B cell (primary cell): Measurements from ENCODE around the gene APBA2. TPM values are rescaled to one million over a fixed set of nuclear protein-coding genes. Genes with fewer than 3 reads are reported as not detected.
"Not testable (repeated sequence)": the region's sequence is repeated elsewhere in the genome, so short reads cannot be mapped to it uniquely, and the experiment has no call there.

Experiments used
- ATAC-seq: fragments of 200-7000 bp; cut with Tn5 transposase; one replicate; pipeline ENCODE4 v1.10.0; 2021; ENCODE audit warnings: low read depth, mild to moderate bottlenecking, moderate number of reproducible peaks, moderate library complexity
- CTCF ChIA-PET: fragments of 350-600 bp; sonication (Branson Sonifier 250); formaldehyde crosslinking; loops from one replicate; lab custom pipeline; 2021; ENCODE audit warnings: antibody characterized with exemption, inconsistent platforms; lab: Charles Lee
- POLR2A ChIA-PET: fragments of 350-600 bp; sonication (Branson Sonifier 250); formaldehyde crosslinking; loops from one replicate; lab custom pipeline; 2021; ENCODE audit warnings: antibody characterized with exemption; lab: Charles Lee
- DNase-seq: peaks from one replicate; pipeline ENCODE4 v3.0.0; 2013
- H2AFZ ChIP-seq: 2 replicates; pipeline ENCODE4 v1.6.1; 2012; ENCODE audit warnings: mild to moderate bottlenecking, low read depth, low read length; ENCODE audit not compliant: insufficient read depth, poor library complexity, severe bottlenecking
- H3K27ac ChIP-seq, 2 donors: 1 replicate in 1 of 2; 2 replicates in 1 of 2; pipeline ENCODE4 v1.5.1; 2012 to 2013; ENCODE audit warnings: low read length in 2 of 2, mild to moderate bottlenecking in 2 of 2, moderate library complexity in 1 of 2
- H3K27me3 ChIP-seq, 4 experiments: fragments of 200-600 bp in 1 of 4; sonication (generic) in 1 of 4; replicated peaks in 1 of 4; 1 replicate in 2 of 4; 2 replicates in 2 of 4; pipeline versions ENCODE4 v1.6.1 to v1.7.0; 2013 to 2016; ENCODE audit warnings: low read length in 3 of 4, mild to moderate bottlenecking in 2 of 4, mixed read lengths in 1 of 4, moderate library complexity in 1 of 4; ENCODE audit not compliant: insufficient read depth in 4 of 4, control insufficient read depth in 3 of 4; ENCODE audit errors: control extremely low read depth in 1 of 4
- H3K36me3 ChIP-seq, 2 experiments: replicated peaks in 1 of 2; 1 replicate in 1 of 2; 2 replicates in 1 of 2; pipeline versions ENCODE4 v1.6.1 to v1.7.1; 2013; ENCODE audit warnings: low read length in 1 of 2; ENCODE audit not compliant: insufficient read depth in 2 of 2, control insufficient read depth in 1 of 2; ENCODE audit errors: control extremely low read depth in 1 of 2, extremely low read depth in 1 of 2
- H3K4me1 ChIP-seq, 2 donors: fragments of 200-600 bp in 1 of 2; sonication (generic) in 1 of 2; 1 replicate in 1 of 2; 2 replicates in 1 of 2; pipeline versions ENCODE4 v1.5.1 to v1.6.1; 2013 to 2017; ENCODE audit warnings: low read length in 2 of 2; ENCODE audit not compliant: control insufficient read depth in 2 of 2, insufficient read depth in 2 of 2
- H3K4me2 ChIP-seq: replicated peaks from 2 replicates; pipeline ENCODE3; 2012; ENCODE audit warnings: mild to moderate bottlenecking, low read depth, low read length; ENCODE audit not compliant: poor library complexity, severe bottlenecking
- H3K4me3 ChIP-seq, 5 experiments: fragments of 200-600 bp in 1 of 5; sonication (generic) in 1 of 5; 1 replicate in 3 of 5; 2 replicates in 2 of 5; pipeline versions ENCODE4 v1.5.1 to v1.7.0; 2011 to 2016; ENCODE audit warnings: low read length in 4 of 5, mild to moderate bottlenecking in 4 of 5, low read depth in 2 of 5, control low read depth in 1 of 5, moderate library complexity in 1 of 5; ENCODE audit not compliant: insufficient read depth in 1 of 5; ENCODE audit errors: control extremely low read depth in 1 of 5, extremely low read depth in 1 of 5
- H3K79me2 ChIP-seq: fragments of 200-600 bp; sonication (generic); one replicate; pipeline ENCODE4 v1.6.0; 2016; ENCODE audit warnings: low read length; ENCODE audit not compliant: control insufficient read depth, insufficient read depth
- H3K9ac ChIP-seq: fragments of 200-600 bp; sonication (generic); 2 replicates; pipeline ENCODE4 v1.6.1; 2017; ENCODE audit warnings: mild to moderate bottlenecking, low read length, moderate library complexity
- H3K9me3 ChIP-seq, 3 donors: one replicate each; pipeline versions ENCODE4 v1.6.1 to v1.7.1; 2013; ENCODE audit warnings: low read length in 2 of 3; ENCODE audit not compliant: control insufficient read depth in 2 of 3, insufficient read depth in 1 of 3; ENCODE audit errors: control extremely low read depth in 1 of 3
- H4K20me1 ChIP-seq: 2 replicates; pipeline ENCODE4 v1.6.0; 2012; ENCODE audit warnings: mild to moderate bottlenecking, low read length; ENCODE audit not compliant: insufficient read depth, control insufficient read depth, poor library complexity, severe bottlenecking
- H3K27ac Mint-ChIP-seq: one replicate; pipeline ENCODE4 v1.8.0; 2021; ENCODE audit warnings: mixed read lengths
- H3K27me3 Mint-ChIP-seq: one replicate; pipeline ENCODE4 v1.8.0; 2021; ENCODE audit warnings: mixed read lengths
- H3K4me1 Mint-ChIP-seq: one replicate; pipeline ENCODE4 v1.8.0; 2021; ENCODE audit warnings: mixed read lengths
- H3K4me3 Mint-ChIP-seq: one replicate; pipeline ENCODE4 v1.8.0; 2021; ENCODE audit warnings: mixed read lengths
- H3K9me3 Mint-ChIP-seq: one replicate; pipeline ENCODE4 v1.8.0; 2022; ENCODE audit warnings: mixed read lengths; ENCODE audit not compliant: insufficient read depth
- CTCF ChIP-seq: fragments of 200-600 bp; IDR thresholded peaks from one replicate; pipeline ENCODE4 v1.8.0; 2022; ENCODE audit warnings: antibody characterized with exemption, mild to moderate bottlenecking
- EZH2 ChIP-seq: IDR thresholded peaks from 2 replicates; pipeline ENCODE4 v1.6.1; 2012; ENCODE audit warnings: borderline replicate concordance, low read depth, mild to moderate bottlenecking, moderate library complexity, low read length; ENCODE audit not compliant: insufficient read depth, poor library complexity, severe bottlenecking
- WGBS: methylation state at CpG from one replicate; pipeline ENCODE4 v1.1.5; 2013; ENCODE audit warnings: missing lambda C conversion rate; ENCODE audit not compliant: insufficient coverage; 5-methylcytosine and 5-hydroxymethylcytosine counted together
- intact Hi-C: fragments of 100-400 bp; cut with micrococcal nuclease; formaldehyde crosslinking; loops from one replicate; pipeline ENCODE4 v1.10.0; 2022
- polyA plus RNA-seq: library from polyadenylated mRNA; depleted of rRNA; stranded (reverse); fragments of >200 nt; gene quantifications from 2 replicates; pipeline ENCODE4 v1.2.3, GENCODE V29; 2012
- total RNA-seq, 2 donors: library from RNA; stranded (reverse); fragments of 120-200 nt in 1 of 2; gene quantifications; 1 replicate in 1 of 2; 2 replicates in 1 of 2; pipeline versions ENCODE4 v1.2.3 to v1.2.4, GENCODE V29; 2013 to 2022

The APBA2 gene
- total and polyA plus RNA-seq, 2 donors (not counting 1 experiment from before 2014, with no cell fraction given), result 0.19 TPM; not detected in 1

GRCh38 chr15:29101491-29101890 lies 215.7 kb downstream of the APBA2 start:
- intact Hi-C loops, result no loop called here
- peaks cover 2% of the 10 kb centered on the region for H3K4me1 Mint-ChIP-seq
- H3K4me2 ChIP-seq, result no peak overlapping the region
- DNase-seq, result no peak
- no peaks in the 10 kb centered on the region for H3K4me1 ChIP-seq
- H3K9ac ChIP-seq, result no peak overlapping the region
- TF ChIP-seq EZH2, result no peak
- no peak for TF ChIP-seq CTCF
- no peak for ATAC-seq
- H3K4me3 Mint-ChIP-seq, result no peak overlapping the region
- no peaks in the 10 kb centered on the region for H3K79me2 ChIP-seq
- H3K36me3 ChIP-seq, result no peaks in the 10 kb centered on the region
- POLR2A ChIA-PET, result no interaction called here
- no peak overlapping the region for H3K4me3 ChIP-seq
- peaks cover 0 to 7% (median 0%) of the 10 kb centered on the region in 3 donors for H3K9me3 ChIP-seq
- WGBS, result 98% methylated on average over 14 of the region's 16 CpGs
- H2AFZ ChIP-seq, result no peak overlapping the region
- no peaks in the 10 kb centered on the region for H3K27me3 ChIP-seq
- H3K9me3 Mint-ChIP-seq, result no peaks in the 10 kb centered on the region
- H3K27ac ChIP-seq, result no peak overlapping the region
- CTCF ChIA-PET, result interaction anchor here (0.6 to 1.3 kb wide), 5 partner anchors 8 to 243 kb away, joined by 3 to 8 read pairs (median 4); no protein-coding TSS in a partner anchor
- H3K27ac Mint-ChIP-seq, result no peak overlapping the region
- H4K20me1 ChIP-seq, result no peaks in the 10 kb centered on the region
- no peaks in the 10 kb centered on the region for H3K27me3 Mint-ChIP-seq

- H3K4me1 ChIP-seq, H3K4me3 ChIP-seq, intact Hi-C loops, H3K36me3 ChIP-seq, H3K4me2 ChIP-seq, ATAC-seq, H3K27ac ChIP-seq, H3K27me3 ChIP-seq, H3K4me1 Mint-ChIP-seq, H3K9me3 Mint-ChIP-seq, H4K20me1 ChIP-seq, H2AFZ ChIP-seq, POLR2A ChIA-PET, H3K9me3 ChIP-seq, H3K79me2 ChIP-seq, H3K27ac Mint-ChIP-seq, H3K27me3 Mint-ChIP-seq, H3K4me3 Mint-ChIP-seq, H3K9ac ChIP-seq: not testable (repeated sequence)
- TF ChIP-seq CTCF, result peak; percentile 68
- CTCF ChIA-PET, result interaction anchor here (0.6 to 1.3 kb wide), 7 partner anchors 8 to 247 kb away, joined by 3 to 8 read pairs (median 4); no protein-coding TSS in a partner anchor
- peak; percentile 40 for DNase-seq
- 71% methylated on average over 10 of the region's 10 CpGs for WGBS
These were observed 216.5 kb downstream of the APBA2 start for GRCh38 chr15:29102173-29102794.
